Measurements from ENCODE around the gene DLEC1.

- TF ChIP-seq JUNB (IDR thresholded peaks at IDR 0.05; ENCODE audit: unreplicated experiment) (no peak), CTCF (conservative IDR thresholded peaks at IDR 0.05; ENCODE audit: low read depth in 2 of 2) (no peak), EZH2 (IDR thresholded peaks at IDR 0.05; ENCODE audit: low read depth, unreplicated experiment) (no peak), REST (IDR thresholded peaks at IDR 0.05; ENCODE audit: unreplicated experiment) (no peak), EZH2phosphoT487 (IDR thresholded peaks at IDR 0.05; ENCODE audit: unreplicated experiment) (no peak), NANOG (IDR thresholded peaks at IDR 0.05; ENCODE audit: borderline replicate concordance) (no peak), POLR2AphosphoS5 (IDR thresholded peaks at IDR 0.05; ENCODE audit: low read depth) (no peak), CREB1 (CRISPR knock-in tag; IDR thresholded peaks at IDR 0.05; ENCODE audit: low read depth) (no peak), ZNF462 (CRISPR knock-in tag; IDR thresholded peaks at IDR 0.05) (no peak)
Measured at GRCh38 chr3:38099518-38099917, 60.5 kb downstream of the DLEC1 start.

Measured in GM23338 (cell line).